OCI-LY3 (cell line): ENCODE data around the gene TP53INP2.
"Not testable (repeated sequence)": the region's sequence is repeated elsewhere in the genome, so short reads cannot be mapped to it uniquely, and the experiment has no call there.

Source experiments
- H2AFZ ChIP-seq: fragments of 200-600, 300-600 bp; shearing (Covaris generic); 2 replicates; pipeline ENCODE4 v1.6.0; 2014; ENCODE audit warnings: antibody characterized with exemption, low read depth, low read length
- H3K27ac ChIP-seq: fragments of 200-600, 300-600 bp; sonication (generic); 2 replicates; pipeline ENCODE4 v1.5.1; 2014; ENCODE audit warnings: mild to moderate bottlenecking, low read length, moderate library complexity, mixed read lengths
- H3K27me3 ChIP-seq: fragments of 200-600, 300-600 bp; sonication (generic); 2 replicates; pipeline ENCODE4 v1.6.1; 2014; ENCODE audit warnings: low read depth, low read length, mixed read lengths
- H3K36me3 ChIP-seq: fragments of 200-600, 300-600 bp; sonication (generic); replicated peaks from 2 replicates; pipeline ENCODE3; 2014; ENCODE audit warnings: low read depth, low read length, mixed read lengths
- H3K4me1 ChIP-seq: fragments of 300-600, 200-600 bp; sonication (generic); 2 replicates; pipeline ENCODE4 v1.6.1; 2014; ENCODE audit warnings: low read length, mixed read lengths
- H3K4me2 ChIP-seq: fragments of 200-600, 300-600 bp; sonication (generic); 2 replicates; pipeline ENCODE4 v1.6.1; 2014; ENCODE audit warnings: low read length, mixed read lengths
- H3K4me3 ChIP-seq: fragments of 300-600, 200-600 bp; sonication (generic); 2 replicates; pipeline ENCODE4 v1.5.1; 2014; ENCODE audit warnings: antibody characterized with exemption, mild to moderate bottlenecking, low read length, moderate library complexity
- H3K79me2 ChIP-seq: fragments of 300-600, 200-600 bp; shearing (Covaris generic); 2 replicates; pipeline ENCODE4 v1.6.1; 2014; ENCODE audit warnings: mild to moderate bottlenecking, low read length, mixed read lengths
- H3K9ac ChIP-seq: fragments of 300-600, 200-600 bp; shearing (Covaris generic); 2 replicates; pipeline ENCODE4 v1.6.0; 2014; ENCODE audit warnings: mild to moderate bottlenecking, low read length, moderate library complexity
- H3K9me3 ChIP-seq: fragments of 200-600, 300-600 bp; shearing (Covaris generic); 2 replicates; pipeline ENCODE4 v1.6.1; 2014; ENCODE audit warnings: low read length, mixed read lengths; ENCODE audit not compliant: insufficient read depth
- H4K20me1 ChIP-seq: fragments of 200-600, 300-600 bp; sonication (generic); 2 replicates; pipeline ENCODE4 v1.6.1; 2016; ENCODE audit warnings: low read length, mixed read lengths; ENCODE audit not compliant: insufficient read depth
- CTCF ChIP-seq: fragments of 200-600, 300-600 bp; sonication (generic); IDR thresholded peaks from 2 replicates; pipeline ENCODE4 v1.5.1; 2014; ENCODE audit warnings: antibody characterized with exemption, low read length, low read depth
- EZH2phosphoT487 ChIP-seq: fragments of 200-600 bp; shearing (Covaris generic); IDR thresholded peaks from 2 replicates; pipeline ENCODE4 v1.6.1; 2018; ENCODE audit warnings: antibody characterized with exemption, mixed run types, low read depth

TP53INP2 gene

DNA sequence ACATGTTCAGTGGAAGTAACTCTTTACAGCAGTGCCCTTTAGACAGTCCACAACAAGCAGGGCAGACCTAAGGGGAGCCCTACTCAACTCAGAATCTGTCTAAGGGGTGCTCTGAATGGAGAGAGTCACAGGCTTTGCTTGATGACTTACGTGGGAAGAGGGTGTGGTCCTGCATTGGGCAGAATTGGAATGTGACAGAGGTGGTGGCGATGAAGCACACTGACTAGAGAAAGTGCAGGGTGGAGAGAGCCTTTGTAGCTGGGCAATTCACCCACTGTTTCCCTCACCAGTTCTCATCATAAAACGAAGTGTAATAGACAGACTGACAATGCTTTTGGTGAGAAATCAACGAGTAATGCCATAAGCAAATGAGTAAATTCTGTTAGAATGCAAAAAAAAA is 11.2 kb downstream of the TP53INP2 start:
- peaks cover 26% of the 10 kb centered on the region for H4K20me1 ChIP-seq
- no peak overlapping the region for H3K4me3 ChIP-seq
- H3K4me1 ChIP-seq: peaks cover 14% of the 10 kb centered on the region
- no peak overlapping the region for H3K27ac ChIP-seq
- H3K4me2 ChIP-seq: no peak overlapping the region
- H3K79me2 ChIP-seq: no peaks in the 10 kb centered on the region
- peaks cover 28% of the 10 kb centered on the region for H3K36me3 ChIP-seq
- no peak overlapping the region for H2AFZ ChIP-seq
- no peaks in the 10 kb centered on the region for H3K9me3 ChIP-seq
- TF ChIP-seq CTCF (no peak), EZH2phosphoT487 (no peak)
- no peak overlapping the region for H3K9ac ChIP-seq
- no peaks in the 10 kb centered on the region for H3K27me3 ChIP-seq

GRCh38 chr20:34716921-34717229 is 12.7 kb downstream of the TP53INP2 start:
- Histone ChIP-seq H3K27me3 (no peaks in the 10 kb centered on the region), H3K4me1 (peaks cover 17% of the 10 kb centered on the region), H3K9ac (no peak overlapping the region), H2AFZ (no peak overlapping the region), H4K20me1 (peaks cover 18% of the 10 kb centered on the region), H3K9me3 (no peaks in the 10 kb centered on the region), H3K4me3 (no peak overlapping the region), H3K79me2 (no peaks in the 10 kb centered on the region), H3K27ac (no peak overlapping the region), H3K36me3 (peaks cover 28% of the 10 kb centered on the region), H3K4me2 (no peak overlapping the region)
- TF ChIP-seq CTCF (no peak), EZH2phosphoT487 (no peak)

- H3K36me3 ChIP-seq: peaks cover 28% of the 10 kb centered on the region
- H3K4me1 ChIP-seq: peaks cover 17% of the 10 kb centered on the region
- no peaks in the 10 kb centered on the region for H3K27me3 ChIP-seq
- no peak overlapping the region for H3K27ac ChIP-seq
- H3K79me2 ChIP-seq: no peaks in the 10 kb centered on the region
- H3K9me3 ChIP-seq: no peaks in the 10 kb centered on the region
- H3K4me2 ChIP-seq: no peak overlapping the region
- peaks cover 18% of the 10 kb centered on the region for H4K20me1 ChIP-seq
- no peak overlapping the region for H3K9ac ChIP-seq
- TF ChIP-seq EZH2phosphoT487 (no peak), CTCF (no peak)
- H2AFZ ChIP-seq: no peak overlapping the region
- no peak overlapping the region for H3K4me3 ChIP-seq
Measured at GRCh38 chr20:34717230-34718095, 13.3 kb downstream of the TP53INP2 start.

GRCh38 chr20:34719242-34720017 is 15.3 kb downstream of the TP53INP2 start:
- not testable (repeated sequence) for H3K9me3 ChIP-seq, H3K27me3 ChIP-seq, H2AFZ ChIP-seq, H3K9ac ChIP-seq, H3K79me2 ChIP-seq, H3K4me3 ChIP-seq, H3K27ac ChIP-seq
- H4K20me1 ChIP-seq: peaks cover 15% of the 10 kb centered on the region
- peaks cover 25% of the 10 kb centered on the region for H3K36me3 ChIP-seq
- H3K4me2 ChIP-seq: peak overlapping the region; percentile 31
- H3K4me1 ChIP-seq: peaks cover 17% of the 10 kb centered on the region
